Cardiac septum (tissue), 1 donor: Measurements from ENCODE around the gene SLC4A2. TPM values are rescaled to one million over a fixed set of nuclear protein-coding genes. Genes with fewer than 3 reads are reported as not detected.
A peak's percentile ranks its signal among the peaks of the same experiment; 100 is the strongest.
"Not testable (repeated sequence)": the region's sequence is repeated elsewhere in the genome, so short reads cannot be mapped to it uniquely, and the experiment has no call there.

Source experiments
- DNase-seq: peaks from one replicate; pipeline ENCODE4 v3.0.0-alpha.2; 2020; ENCODE audit warnings: low spot score
- intact Hi-C: fragments of 100-400 bp; cut with DNase I; formaldehyde crosslinking; loops from one replicate; pipeline ENCODE4 v1.14.0; 2022
- total RNA-seq: library from RNA; stranded (reverse); fragmentation: NEBNext Ultra II Directional; extraction: Animal tissue kit (Norgen Biotek cat#: 25700); gene quantifications from one replicate; pipeline ENCODE4 v1.2.1, GENCODE V29; 2021
- donor health status: DM: no; HTN: no; CAD: no.

SLC4A2 gene
- total RNA-seq, 1 donor from 2014 or later: 83.4 TPM

- intact Hi-C loops: no loop called here
- no peak for DNase-seq
Observed at GRCh38 chr7:151040616-151041375, 18.6 kb upstream of the SLC4A2 start.

GRCh38 chr7:151043449-151043848, 15.9 kb upstream of the SLC4A2 start:
- intact Hi-C loops, DNase-seq: not testable (repeated sequence)

- intact Hi-C loops: no loop called here
- no peak for DNase-seq
Observed at GRCh38 chr7:151043959-151044358, 15.4 kb upstream of the SLC4A2 start.

GRCh38 chr7:151045262-151045661, 14.1 kb upstream of the SLC4A2 start:
- no peak for DNase-seq
- intact Hi-C loops: no loop called here

- DNase-seq: no peak
- intact Hi-C loops: no loop called here
Observed at GRCh38 chr7:151045967-151046366, 13.4 kb upstream of the SLC4A2 start.

GRCh38 chr7:151046603-151047573, 12.5 kb upstream of the SLC4A2 start:
- DNase-seq: no peak
- intact Hi-C loops: no loop called here

- intact Hi-C loops: no loop called here
- DNase-seq: no peak
Observed at GRCh38 chr7:151047976-151048815, 11.2 kb upstream of the SLC4A2 start, which contains the start of gene ASIC3. TSS of gene ASIC3 (plus strand) at chr7:151048531. CDS start at chr7:151048886, 355 bp downstream.

GRCh38 chr7:151048911-151049463, 10.4 kb upstream of the SLC4A2 start:
- DNase-seq: no peak
- intact Hi-C loops: no loop called here

- intact Hi-C loops: no loop called here
- DNase-seq: no peak
Observed at GRCh38 chr7:151051108-151051507, 8.3 kb upstream of the SLC4A2 start.

- intact Hi-C loops: no loop called here
- DNase-seq: no peak
Observed at GRCh38 chr7:151053096-151053495, 6.3 kb upstream of the SLC4A2 start.

GRCh38 chr7:151053751-151054150, 5.6 kb upstream of the SLC4A2 start:
- no peak for DNase-seq
- intact Hi-C loops: no loop called here

GRCh38 chr7:151056283-151056665, 3.1 kb upstream of the SLC4A2 start:
- intact Hi-C loops: no loop called here
- no peak for DNase-seq

- intact Hi-C loops: no loop called here
- DNase-seq: no peak
Observed at GRCh38 chr7:151056666-151057505, 2.5 kb upstream of the SLC4A2 start.

- DNase-seq: no peak
- intact Hi-C loops: no loop called here
Observed at GRCh38 chr7:151057506-151057988, 1.8 kb upstream of the SLC4A2 start, which contains the start of gene CDK5. TSS of gene CDK5 (minus strand) at chr7:151057897. CDS start at chr7:151057848, 49 bp downstream.

- intact Hi-C loops: loop anchor here (2.0 kb wide), 1 partner anchor 29 kb away; the partner anchor contains the start of gene ABCB8
Observed at GRCh38 chr7:151057989-151058780, 1.2 kb upstream of the SLC4A2 start.

GRCh38 chr7:151058781-151059366, 515 bp upstream of the SLC4A2 start:
- DNase-seq: no peak
- intact Hi-C loops: loop anchor here (1.0 to 2.0 kb wide), 2 partner anchors 21 to 30 kb away; partner anchors contain the start of genes ABCB8 and FASTK

More at GRCh38 chr7:151057989-151058780, 1.2 kb upstream of the SLC4A2 start:
- peak; percentile 99 for DNase-seq

GRCh38 chr7:151060113-151060415, 675 bp downstream of the SLC4A2 start:
- intact Hi-C loops: no loop called here
- no peak for DNase-seq
